Measurements from ENCODE around the gene C1orf210. TPM values are rescaled to one million over a fixed set of nuclear protein-coding genes. Genes with fewer than 3 reads are reported as not detected.

C1orf210 gene
- total and polyA plus RNA-seq, 9 of the 15 experiments (the other 6 are each of a cell fraction or from before 2014, with no cell fraction given), result 0.21 TPM; not detected in 8

- TF ChIP-seq, protein P1, sequence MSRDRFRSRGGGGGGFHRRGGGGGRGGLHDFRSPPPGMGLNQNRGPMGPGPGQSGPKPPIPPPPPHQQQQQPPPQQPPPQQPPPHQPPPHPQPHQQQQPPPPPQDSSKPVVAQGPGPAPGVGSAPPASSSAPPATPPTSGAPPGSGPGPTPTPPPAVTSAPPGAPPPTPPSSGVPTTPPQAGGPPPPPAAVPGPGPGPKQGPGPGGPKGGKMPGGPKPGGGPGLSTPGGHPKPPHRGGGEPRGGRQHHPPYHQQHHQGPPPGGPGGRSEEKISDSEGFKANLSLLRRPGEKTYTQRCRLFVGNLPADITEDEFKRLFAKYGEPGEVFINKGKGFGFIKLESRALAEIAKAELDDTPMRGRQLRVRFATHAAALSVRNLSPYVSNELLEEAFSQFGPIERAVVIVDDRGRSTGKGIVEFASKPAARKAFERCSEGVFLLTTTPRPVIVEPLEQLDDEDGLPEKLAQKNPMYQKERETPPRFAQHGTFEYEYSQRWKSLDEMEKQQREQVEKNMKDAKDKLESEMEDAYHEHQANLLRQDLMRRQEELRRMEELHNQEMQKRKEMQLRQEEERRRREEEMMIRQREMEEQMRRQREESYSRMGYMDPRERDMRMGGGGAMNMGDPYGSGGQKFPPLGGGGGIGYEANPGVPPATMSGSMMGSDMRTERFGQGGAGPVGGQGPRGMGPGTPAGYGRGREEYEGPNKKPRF (IDR thresholded peaks at IDR 0.05; ENCODE audit: low read depth, low read length), result no peak
Measured at GRCh38 chr1:43272576-43273571, 12.5 kb downstream of the C1orf210 start (continued).

- no peak for FAIRE-seq
- no peak for DNase-seq (ENCODE audit: extremely low read depth in 1 of 4, low spot score in 3 of 4)
- Histone ChIP-seq H2AFZ (ENCODE audit: low read depth, low read length) (no peak overlapping the region), H3K27me3 (ENCODE audit: control insufficient read depth in 2 of 2, insufficient read depth in 2 of 2, low read length in 2 of 2) (peaks cover 36 to 77% of the 10 kb centered on the region in 2 experiments), H3K9me3 (replicated peaks; ENCODE audit: control insufficient read depth, insufficient read depth, low read depth, low read length) (no peaks in the 10 kb centered on the region), H3K27ac (ENCODE audit: extremely low read depth, low read depth, low read length) (no peak overlapping the region), H3K36me3 (ENCODE audit: control insufficient read depth, insufficient read depth, low read length) (no peaks in the 10 kb centered on the region), H3K9me1 (ENCODE audit: control insufficient read depth, insufficient read depth, low read length) (no peaks in the 10 kb centered on the region), H3K79me2 (ENCODE audit: control insufficient read depth, insufficient read depth, low read length) (no peaks in the 10 kb centered on the region), H3K4me1 (replicated peaks in 1 of 2; ENCODE audit: control insufficient read depth in 2 of 2, insufficient read depth in 2 of 2, low read length in 2 of 2) (peaks cover 16 to 19% of the 10 kb centered on the region in 2 experiments; a peak in 4 of 5 replicates), H3K9ac (ENCODE audit: insufficient read depth in 1 of 2, low read depth in 2 of 2, low read length in 2 of 2) (no peak overlapping the region), H3K4me2 (ENCODE audit: insufficient read depth, low read length) (no peak overlapping the region), H4K20me1 (replicated peaks; ENCODE audit: control insufficient read depth, insufficient read depth, low read length) (no peaks in the 10 kb centered on the region), H3K4me3 (no peak overlapping the region)
- no TSS peak for BruUV-seq (replicated peaks)
- 8% methylated on average over 9 of the region's 9 CpGs for WGBS (ENCODE audit: insufficient coverage, low coverage, missing lambda C conversion rate)
- no peak for TF ChIP-seq SIN3B (IDR thresholded peaks at IDR 0.05; ENCODE audit: low read depth)
- ChIA-PET CTCF (ENCODE audit: low intra/inter-chr PET ratio) (no interaction called here), POLR2A (interaction anchor here (0.6 to 1.1 kb wide), 2 partner anchors 11 to 14 kb away, joined by 3 to 5 read pairs; no protein-coding TSS in a partner anchor)
- in situ Hi-C loops (cut with MboI) (no loop called here), intact Hi-C loops (cut with micrococcal nuclease) (no loop called here)
- no peak for ATAC-seq
Measured at GRCh38 chr1:43272161-43272560, 13.2 kb downstream of the C1orf210 start.
